Progenitor cell of endocrine pancreas (in vitro differentiated cells): ENCODE measurements around the gene UBAP2L. TPM values are rescaled to one million over a fixed set of nuclear protein-coding genes. Genes with fewer than 3 reads are reported as not detected.

Experiments
- DNase-seq: peaks from one replicate; pipeline ENCODE4 v3.0.0; 2021; ENCODE audit warnings: low spot score; ENCODE audit not compliant: unreplicated experiment
- H3K27ac Mint-ChIP-seq: 2 replicates; pipeline ENCODE4 v1.8.0; 2021; ENCODE audit warnings: mild to moderate bottlenecking, moderate library complexity, mixed read lengths
- H3K27me3 Mint-ChIP-seq: 2 replicates; pipeline ENCODE4 v1.8.0; 2021; ENCODE audit warnings: mixed read lengths
- H3K36me3 Mint-ChIP-seq: 2 replicates; pipeline ENCODE4 v1.8.0; 2022; ENCODE audit warnings: mixed read lengths; ENCODE audit not compliant: insufficient read depth
- H3K4me1 Mint-ChIP-seq: 2 replicates; pipeline ENCODE4 v1.8.0; 2021; ENCODE audit warnings: low read depth, mixed read lengths
- H3K4me3 Mint-ChIP-seq: 2 replicates; pipeline ENCODE4 v1.8.0; 2021; ENCODE audit warnings: low read depth, mild to moderate bottlenecking, moderate library complexity, mixed read lengths
- H3K9me3 Mint-ChIP-seq: 2 replicates; pipeline ENCODE4 v1.8.0; 2021; ENCODE audit warnings: low read depth, mixed read lengths
- CTCF ChIP-seq: fragments of 200-600 bp; sonication (generic); IDR thresholded peaks from one replicate; pipeline ENCODE4 v1.5.0; 2021; ENCODE audit warnings: antibody characterized with exemption, mild to moderate bottlenecking; ENCODE audit not compliant: unreplicated experiment
- total RNA-seq: library from RNA; stranded (reverse); gene quantifications from 2 replicates; pipeline ENCODE4 v1.2.1, GENCODE V29; 2021

The UBAP2L gene
- total RNA-seq, 1 donor from 2014 or later, result 268 TPM

GRCh38 chr1:154253671-154254070, 32.9 kb downstream of the UBAP2L start:
- no peak for TF ChIP-seq CTCF
- Mint-ChIP-seq H3K4me1 (no peaks in the 10 kb centered on the region), H3K27ac (no peak overlapping the region), H3K27me3 (no peaks in the 10 kb centered on the region), H3K36me3 (peaks cover 39% of the 10 kb centered on the region), H3K9me3 (no peaks in the 10 kb centered on the region), H3K4me3 (no peak overlapping the region)
- no peak for DNase-seq

GRCh38 chr1:154256686-154257085, 35.9 kb downstream of the UBAP2L start:
- peaks cover 39% of the 10 kb centered on the region for H3K36me3 Mint-ChIP-seq

DNA sequence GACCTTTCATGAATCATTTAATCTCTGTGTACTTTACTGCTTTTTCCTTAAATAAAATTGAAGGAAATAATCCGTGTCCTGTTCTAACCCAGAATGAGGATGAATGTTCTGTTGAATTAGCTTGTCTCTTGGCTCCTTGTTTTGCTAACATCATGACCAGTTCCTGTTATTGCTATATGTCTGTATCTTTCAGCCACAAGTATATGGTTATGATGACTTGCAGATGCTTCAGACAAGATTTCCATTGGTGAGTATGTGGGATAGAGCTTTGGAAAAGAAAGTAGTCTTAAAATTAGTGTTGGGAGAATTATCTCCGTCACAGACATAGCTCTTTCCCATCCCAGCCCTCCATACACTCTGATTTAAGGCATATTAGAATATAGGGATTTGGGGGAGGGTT, 38.0 kb downstream of the UBAP2L start:
- Mint-ChIP-seq H3K27ac (no peak overlapping the region), H3K27me3 (no peaks in the 10 kb centered on the region), H3K4me1 (no peaks in the 10 kb centered on the region), H3K36me3 (peaks cover 46% of the 10 kb centered on the region), H3K9me3 (no peaks in the 10 kb centered on the region), H3K4me3 (no peak overlapping the region)
- no peak for TF ChIP-seq CTCF
- DNase-seq, result no peak

More at GRCh38 chr1:154256686-154257085, 35.9 kb downstream of the UBAP2L start:
- Mint-ChIP-seq H3K4me3 (no peak overlapping the region), H3K4me1 (no peaks in the 10 kb centered on the region), H3K27me3 (no peaks in the 10 kb centered on the region), H3K27ac (no peak overlapping the region), H3K9me3 (no peaks in the 10 kb centered on the region)
- DNase-seq, result no peak
- TF ChIP-seq CTCF, result no peak

- TF ChIP-seq CTCF, result no peak
- H3K27me3 Mint-ChIP-seq, result no peaks in the 10 kb centered on the region
- no peak overlapping the region for H3K27ac Mint-ChIP-seq
- H3K36me3 Mint-ChIP-seq, result peaks cover 44% of the 10 kb centered on the region
- no peaks in the 10 kb centered on the region for H3K4me1 Mint-ChIP-seq
- no peak for DNase-seq
- H3K4me3 Mint-ChIP-seq, result no peak overlapping the region
- no peaks in the 10 kb centered on the region for H3K9me3 Mint-ChIP-seq
Observed at GRCh38 chr1:154260127-154260526, 39.4 kb downstream of the UBAP2L start.

- Mint-ChIP-seq H3K9me3 (no peaks in the 10 kb centered on the region), H3K4me1 (no peaks in the 10 kb centered on the region), H3K36me3 (peaks cover 28% of the 10 kb centered on the region), H3K4me3 (no peak overlapping the region), H3K27me3 (no peaks in the 10 kb centered on the region), H3K27ac (peak overlapping the region; percentile 64)
- TF ChIP-seq CTCF, result no peak
- DNase-seq, result no peak
Observed at GRCh38 chr1:154263465-154264332, 42.9 kb downstream of the UBAP2L start.
